Esophagus muscularis mucosa (tissue), 4 donors: Measurements from ENCODE around the gene GPR17. TPM values are rescaled to one million over a fixed set of nuclear protein-coding genes. Genes with fewer than 3 reads are reported as not detected.

Experiments
- DNase-seq: peaks from one replicate; pipeline ENCODE4 v3.0.0-alpha.2; 2017; ENCODE audit errors: extremely low spot score
- H3K27ac ChIP-seq, 4 donors: fragments of 200-600 bp; sonication (generic); replicated peaks in 1 of 4; 1 replicate in 3 of 4; 2 replicates in 1 of 4; pipeline ENCODE4 v1.5.1; 2016 to 2019; ENCODE audit warnings: mild to moderate bottlenecking in 1 of 4
- H3K27me3 ChIP-seq, 4 donors: fragments of 200-600 bp; sonication (generic); one replicate each; pipeline versions ENCODE4 v1.5.1 to v1.6.0; 2016 to 2019
- H3K36me3 ChIP-seq, 4 donors: fragments of 200-600 bp; sonication (generic); one replicate each; pipeline ENCODE4 v1.5.1; 2016 to 2019
- H3K4me1 ChIP-seq, 4 donors: fragments of 200-600 bp; sonication (generic); one replicate each; pipeline ENCODE4 v1.5.1; 2016 to 2019
- H3K4me3 ChIP-seq, 4 donors: fragments of 200-600 bp; sonication (generic); 1 replicate in 2 of 4; 2 replicates in 2 of 4; pipeline ENCODE4 v1.5.1; 2016 to 2019; ENCODE audit warnings: mild to moderate bottlenecking in 4 of 4, moderate library complexity in 1 of 4
- H3K9me3 ChIP-seq, 4 donors: fragments of 200-600 bp; sonication (generic); 1 replicate in 3 of 4; 2 replicates in 1 of 4; pipeline ENCODE4 v1.5.1; 2016 to 2019
- CTCF ChIP-seq, 3 experiments: fragments of 200-600 bp in 2 of 3; fragments of 450-650 bp in 1 of 3; sonication (generic) in 2 of 3; IDR thresholded peaks; one replicate each; pipeline ENCODE4 v1.5.1; 2017 to 2019; ENCODE audit warnings: antibody characterized with exemption in 3 of 3, mild to moderate bottlenecking in 2 of 3, moderate library complexity in 1 of 3
- EP300 ChIP-seq: sonication (generic); formaldehyde crosslinking; IDR thresholded peaks from one replicate; pipeline ENCODE4 v1.6.1; 2017; ENCODE audit warnings: antibody characterized with exemption
- POLR2A ChIP-seq: fragments of 450-650 bp; IDR thresholded peaks from one replicate; pipeline ENCODE4 v1.6.1; 2017; ENCODE audit warnings: antibody characterized with exemption, moderate library complexity, mild to moderate bottlenecking, low read depth
- POLR2AphosphoS5 ChIP-seq, 2 donors: sonication (generic); formaldehyde crosslinking; IDR thresholded peaks; one replicate each; pipeline ENCODE4 v1.6.1; 2017; ENCODE audit warnings: antibody characterized with exemption in 2 of 2
- WGBS: methylation state at CpG from one replicate; pipeline ENCODE4 v1.1.5; 2018; 5-methylcytosine and 5-hydroxymethylcytosine counted together
- intact Hi-C: fragments of 100-400 bp; cut with DNase I; formaldehyde crosslinking; loops from one replicate; pipeline ENCODE4 v1.15.1; 2023
- total RNA-seq, 4 donors: library from RNA; depleted of rRNA; stranded (reverse); fragments of >200 nt; gene quantifications; one replicate each; pipeline versions ENCODE4 v1.1.0 to v1.2.1, GENCODE V29; 2016

Gene GPR17
- total RNA-seq, 4 donors from 2014 or later, result 0.40 TPM; not detected in 3

GRCh38 chr2:127681976-127682857, 36.3 kb downstream of the GPR17 start:
- Histone ChIP-seq H3K4me1 (peaks cover 18 to 71% (median 59%) of the 10 kb centered on the region in 4 donors), H3K4me3 (no peak overlapping the region), H3K27me3 (no peaks in the 10 kb centered on the region), H3K36me3 (no peaks in the 10 kb centered on the region), H3K9me3 (no peaks in the 10 kb centered on the region), H3K27ac (peak overlapping the region; percentile 74 to 81 (median 75))
- no peak for DNase-seq
- no peak for TF ChIP-seq POLR2AphosphoS5 (IDR thresholded peaks at IDR 0.05)
- TF ChIP-seq CTCF (IDR thresholded peaks at IDR 0.05), result no peak
- no peak for TF ChIP-seq EP300
- no peak for TF ChIP-seq POLR2A
- intact Hi-C loops, result loop anchor here (5.0 kb wide), 1 partner anchor 35 kb away; the partner anchor contains the start of gene GPR17
- WGBS, result 88% methylated on average over 5 of the region's 6 CpGs

DNA sequence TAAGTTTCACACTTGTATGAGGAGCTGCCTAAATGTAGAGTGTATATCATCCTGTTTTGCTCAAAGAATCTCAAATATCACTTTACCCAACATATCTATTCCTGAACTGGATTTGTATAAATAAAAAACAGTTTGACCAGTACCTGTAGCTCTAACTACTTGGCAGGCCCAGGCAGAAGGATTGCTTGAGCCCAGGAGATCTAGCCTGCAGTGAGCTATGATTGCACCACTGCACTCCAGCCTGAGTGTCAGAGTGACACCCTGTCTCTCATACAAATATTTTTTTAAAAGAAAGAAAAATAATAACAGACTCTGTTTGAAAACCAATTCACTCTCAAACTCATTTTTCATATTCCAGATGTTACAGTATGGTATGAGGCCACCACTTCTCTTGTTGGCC, 37.1 kb downstream of the GPR17 start:
- Histone ChIP-seq H3K27ac (peak overlapping the region; percentile 69 to 79 (median 74)), H3K4me1 (peaks cover 18 to 66% (median 56%) of the 10 kb centered on the region in 4 donors), H3K27me3 (no peaks in the 10 kb centered on the region), H3K4me3 (no peak overlapping the region), H3K9me3 (no peaks in the 10 kb centered on the region), H3K36me3 (no peaks in the 10 kb centered on the region)
- TF ChIP-seq POLR2AphosphoS5 (IDR thresholded peaks at IDR 0.05) (no peak), POLR2A (no peak), CTCF (IDR thresholded peaks at IDR 0.05) (no peak), EP300 (no peak)
- DNase-seq, result no peak
- intact Hi-C loops, result loop anchor here (5.0 kb wide), 1 partner anchor 36 kb away; the partner anchor contains the start of gene GPR17

DNA sequence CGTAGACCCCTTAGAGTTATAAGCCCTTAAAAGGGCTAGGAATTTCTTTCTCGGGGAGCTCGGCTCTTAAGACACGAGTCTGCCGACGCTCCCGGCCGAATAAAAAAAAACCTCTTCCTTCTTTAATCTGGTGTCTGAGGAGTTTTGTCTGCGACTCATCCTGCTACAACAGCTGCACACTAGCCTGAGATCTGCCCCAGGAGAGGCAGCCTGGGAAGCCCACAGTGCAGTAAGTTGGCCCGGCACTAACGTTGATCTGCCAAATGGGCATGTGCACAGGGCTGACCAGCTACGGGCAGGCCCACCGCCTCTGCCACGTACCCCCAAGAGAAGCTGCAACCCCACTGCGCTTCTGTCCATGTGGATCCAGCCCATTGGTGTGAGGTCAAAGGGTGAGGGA, 37.8 kb downstream of the GPR17 start:
- no peaks in the 10 kb centered on the region for H3K9me3 ChIP-seq
- no peak for DNase-seq
- WGBS, result 27% methylated on average over 10 of the region's 15 CpGs
- H3K36me3 ChIP-seq, result no peaks in the 10 kb centered on the region
- H3K27ac ChIP-seq, result peak overlapping the region; percentile 69 to 79 (median 74)
- peaks cover 18 to 66% (median 56%) of the 10 kb centered on the region in 4 donors for H3K4me1 ChIP-seq
- TF ChIP-seq EP300, result no peak
- TF ChIP-seq CTCF (IDR thresholded peaks at IDR 0.05), result no peak
- no peak for TF ChIP-seq POLR2AphosphoS5 (IDR thresholded peaks at IDR 0.05)
- no peak for TF ChIP-seq POLR2A
- H3K4me3 ChIP-seq, result no peak overlapping the region
- H3K27me3 ChIP-seq, result no peaks in the 10 kb centered on the region
- intact Hi-C loops, result loop anchor here (5.0 kb wide), 1 partner anchor 36 kb away; the partner anchor contains the start of gene GPR17

GRCh38 chr2:127685410-127686080, 39.6 kb downstream of the GPR17 start:
- intact Hi-C loops, result no loop called here
- H3K36me3 ChIP-seq, result no peaks in the 10 kb centered on the region
- H3K4me3 ChIP-seq, result no peak overlapping the region
- DNase-seq, result no peak
- H3K27me3 ChIP-seq, result no peaks in the 10 kb centered on the region
- no peaks in the 10 kb centered on the region for H3K9me3 ChIP-seq
- no peak for TF ChIP-seq EP300
- TF ChIP-seq CTCF (IDR thresholded peaks at IDR 0.05), result no peak
- TF ChIP-seq POLR2AphosphoS5 (IDR thresholded peaks at IDR 0.05), result no peak
- no peak for TF ChIP-seq POLR2A
- peak overlapping the region; percentile 14 to 57 (median 50) for H3K27ac ChIP-seq
- peaks cover 18 to 60% (median 51%) of the 10 kb centered on the region in 4 donors for H3K4me1 ChIP-seq
- 52% methylated on average over 8 of the region's 8 CpGs for WGBS
